Measurements from ENCODE around the gene TTC21A.

TTC21A gene

GRCh38 chr3:39136533-39137434 is 29.3 kb downstream of the TTC21A start:
- DNase-seq (ENCODE audit: low spot score) = no peak

GRCh38 chr3:39137435-39137936 is 30.0 kb downstream of the TTC21A start:
- DNase-seq (ENCODE audit: low spot score) = no peak

GRCh38 chr3:39137991-39138803 is 30.7 kb downstream of the TTC21A start:
- no peak for DNase-seq (ENCODE audit: low spot score)

GRCh38 chr3:39138804-39139415 is 31.4 kb downstream of the TTC21A start:
- DNase-seq (ENCODE audit: low spot score) = peak; percentile 25

- no peak for DNase-seq (ENCODE audit: low spot score)
Measured at GRCh38 chr3:39139442-39139841, 32.0 kb downstream of the TTC21A start.

- DNase-seq (ENCODE audit: low spot score) = no peak
Measured at GRCh38 chr3:39140341-39140971, 33.0 kb downstream of the TTC21A start.

- no peak for DNase-seq (ENCODE audit: low spot score)
Measured at GRCh38 chr3:39141171-39141995, 33.9 kb downstream of the TTC21A start.

GRCh38 chr3:39142067-39142466 is 34.6 kb downstream of the TTC21A start:
- no peak for DNase-seq (ENCODE audit: low spot score)

GRCh38 chr3:39143051-39143885 is 35.8 kb downstream of the TTC21A start:
- no peak for DNase-seq (ENCODE audit: low spot score)

- DNase-seq (ENCODE audit: low spot score) = no peak
Measured at GRCh38 chr3:39144095-39144747, 36.7 kb downstream of the TTC21A start.

GRCh38 chr3:39144748-39145380 is 37.4 kb downstream of the TTC21A start:
- no peak for DNase-seq (ENCODE audit: low spot score)

- DNase-seq (ENCODE audit: low spot score) = no peak
Measured at GRCh38 chr3:39146083-39146501, 38.6 kb downstream of the TTC21A start.

GRCh38 chr3:39146611-39147591 is 39.4 kb downstream of the TTC21A start:
- DNase-seq (ENCODE audit: low spot score) = peak; percentile 92

GRCh38 chr3:39147711-39148434 is 40.4 kb downstream of the TTC21A start:
- DNase-seq (ENCODE audit: low spot score) = no peak

GRCh38 chr3:39148435-39149058 is 41.1 kb downstream of the TTC21A start:
- no peak for DNase-seq (ENCODE audit: low spot score)

- DNase-seq (ENCODE audit: low spot score) = no peak
Measured at GRCh38 chr3:39149059-39149455, 41.6 kb downstream of the TTC21A start.
